Testis (tissue), 3 donors: ENCODE results near the gene CYP4V2. TPM values are rescaled to one million over a fixed set of nuclear protein-coding genes. Genes with fewer than 3 reads are reported as not detected.

Experiments
- DNase-seq: peaks from one replicate; pipeline ENCODE4 v3.0.0-alpha.2; 2019
- H3K27ac ChIP-seq, 2 donors: fragments of 200-600 bp; sonication (generic); one replicate each; pipeline ENCODE4 v1.5.1; 2019
- H3K27me3 ChIP-seq: fragments of 200-600 bp; sonication (generic); one replicate; pipeline ENCODE4 v1.5.1; 2019
- H3K36me3 ChIP-seq: fragments of 200-600 bp; sonication (generic); one replicate; pipeline ENCODE4 v1.5.1; 2017; ENCODE audit warnings: low read depth; ENCODE audit errors: missing control alignments
- H3K4me1 ChIP-seq: fragments of 200-600 bp; sonication (generic); one replicate; pipeline ENCODE4 v1.5.1; 2019
- H3K4me3 ChIP-seq, 2 donors: fragments of 200-600 bp; sonication (generic); one replicate each; pipeline ENCODE4 v1.5.1; 2017 to 2019
- H3K9me3 ChIP-seq: fragments of 200-600 bp; sonication (generic); one replicate; pipeline ENCODE4 v1.5.1; 2017
- CTCF ChIP-seq, 3 experiments: fragments of 450-650 bp in 2 of 3; fragments of 200-600 bp in 1 of 3; sonication (generic) in 1 of 3; IDR thresholded peaks; one replicate each; pipeline ENCODE4 v1.5.1; 2016 to 2019; ENCODE audit warnings: antibody characterized with exemption in 3 of 3, mild to moderate bottlenecking in 2 of 3, moderate library complexity in 1 of 3
- POLR2A ChIP-seq: fragments of 450-650 bp; IDR thresholded peaks from one replicate; pipeline ENCODE4 v1.6.1; 2017; ENCODE audit warnings: antibody characterized with exemption, mild to moderate bottlenecking, moderate library complexity
- WGBS, 2 donors: methylation state at CpG; one replicate each; pipeline ENCODE4 v1.1.5; 2018; 5-methylcytosine and 5-hydroxymethylcytosine counted together
- intact Hi-C: fragments of 100-400 bp; cut with DNase I; formaldehyde crosslinking; loops from one replicate; pipeline ENCODE4 v1.15.1; 2023; ENCODE audit warnings: low total_unique reads
- polyA plus RNA-seq: library from polyadenylated mRNA; stranded (reverse); fragments of 350-450 nt; fragmentation: Illumina TruSeq; extraction: RNeasy Lipid Tissue Mini Kit (QIAGEN cat#74804); gene quantifications from one replicate; pipeline ENCODE4 v1.2.3, GENCODE V29; 2014; ENCODE audit warnings: low read depth, low replicate concordance; ENCODE audit not compliant: insufficient read depth
- total RNA-seq, 2 donors: library from RNA; depleted of rRNA; stranded (reverse); fragments of >200 nt; gene quantifications; one replicate each; pipeline ENCODE4 v1.2.3, GENCODE V29; 2016

CYP4V2 gene
- total and polyA plus RNA-seq, 3 donors from 2014 or later = 11.4 to 50.5 (median 34.9) TPM

GRCh38 chr4:186221624-186222023 is 30.3 kb downstream of the CYP4V2 start:
- Histone ChIP-seq H3K36me3 (no peaks in the 10 kb centered on the region), H3K27me3 (no peaks in the 10 kb centered on the region), H3K27ac (no peak overlapping the region), H3K4me1 (no peaks in the 10 kb centered on the region), H3K4me3 (no peak overlapping the region), H3K9me3 (no peaks in the 10 kb centered on the region)
- intact Hi-C loops = no loop called here
- 91 to 98% methylated on average over 1 of the region's 1 CpG for WGBS, 2 donors
- no peak for TF ChIP-seq CTCF (IDR thresholded peaks at IDR 0.05)
- no peak for TF ChIP-seq POLR2A
- DNase-seq = no peak

DNA sequence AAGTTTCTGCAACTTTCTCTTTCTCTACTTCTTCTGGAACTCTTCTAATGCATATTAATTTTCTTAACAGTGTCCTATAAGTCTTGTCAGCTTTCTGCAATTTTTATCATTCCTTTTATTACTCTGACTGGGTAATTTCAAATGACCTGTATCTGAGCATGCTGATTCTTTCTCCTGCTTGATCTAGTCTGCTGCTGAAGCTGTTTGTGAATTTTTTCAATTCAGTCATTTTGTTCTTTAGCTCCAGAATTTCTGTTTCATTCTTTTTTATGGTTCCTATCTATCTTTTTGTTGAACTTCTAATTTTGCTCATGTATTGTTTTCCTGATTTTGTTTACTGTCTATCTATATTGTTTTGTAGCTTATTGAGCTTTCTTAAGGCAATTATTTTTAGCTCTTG is 34.5 kb downstream of the CYP4V2 start:
- H3K36me3 ChIP-seq = no peaks in the 10 kb centered on the region
- TF ChIP-seq POLR2A = no peak
- H3K27ac ChIP-seq = no peak overlapping the region
- no peaks in the 10 kb centered on the region for H3K9me3 ChIP-seq
- no peak overlapping the region for H3K4me3 ChIP-seq
- DNase-seq = no peak
- no peaks in the 10 kb centered on the region for H3K27me3 ChIP-seq
- no peaks in the 10 kb centered on the region for H3K4me1 ChIP-seq
- intact Hi-C loops = no loop called here

- Histone ChIP-seq H3K36me3 (no peaks in the 10 kb centered on the region), H3K27me3 (no peaks in the 10 kb centered on the region), H3K27ac (no peak overlapping the region), H3K4me1 (no peaks in the 10 kb centered on the region), H3K4me3 (no peak overlapping the region), H3K9me3 (no peaks in the 10 kb centered on the region)
- 96% methylated on average over 3 of the region's 3 CpGs for WGBS, 2 donors
- intact Hi-C loops = no loop called here
- DNase-seq = no peak
- TF ChIP-seq POLR2A = no peak
- no peak for TF ChIP-seq CTCF (IDR thresholded peaks at IDR 0.05)
Observed at GRCh38 chr4:186226521-186227189, 35.3 kb downstream of the CYP4V2 start.

- H3K4me3 ChIP-seq = no peak within 1 kb of the TSS
Observed at GRCh38 chr4:186227221-186227620, 35.9 kb downstream of the CYP4V2 start, which contains the start of gene KLKB1. Gene KLKB1, plus strand, starts transcription at chr4:186227507. Its CDS starts 689 bp downstream, at chr4:186228196.

More at GRCh38 chr4:186227221-186227620, 35.9 kb downstream of the CYP4V2 start, which contains the start of gene KLKB1:
- Histone ChIP-seq H3K27me3 (no peaks in the 10 kb centered on the region), H3K36me3 (no peaks in the 10 kb centered on the region), H3K9me3 (no peaks in the 10 kb centered on the region), H3K27ac (no peak within 1 kb of the TSS), H3K4me1 (no peaks in the 10 kb centered on the region)
- 79 to 81% methylated on average over 5 of the region's 5 CpGs for WGBS, 2 donors
- TF ChIP-seq CTCF (IDR thresholded peaks at IDR 0.05) = no peak
- TF ChIP-seq POLR2A = no peak
- no peak for DNase-seq
- intact Hi-C loops = no loop called here
